IMR-90 (cell line): ENCODE results near the gene ASCL5. TPM values are rescaled to one million over a fixed set of nuclear protein-coding genes. Genes with fewer than 3 reads are reported as not detected.
A peak's percentile ranks its signal among the peaks of the same experiment; 100 is the strongest.

Experiments
- ATAC-seq: fragments of 200-7000 bp; cut with Tn5 transposase; 2 replicates; pipeline ENCODE4 v1.9.1; 2020; ENCODE audit warnings: low read depth, mild to moderate bottlenecking, moderate library complexity
- BruUV-seq: library from RNA; stranded (reverse); fragments of 400-500 nt; replicated peaks from 2 replicates; lab custom pipeline; 2021; lab: Mats Ljungman, UMichigan
- CTCF ChIA-PET: fragments of 300-600 bp; formaldehyde crosslinking; extraction: SDS; loops from one replicate; lab custom pipeline; 2021; ENCODE audit warnings: antibody characterized with exemption; lab: Yijun Ruan, JAX
- POLR2A ChIA-PET: fragments of 300-600 bp; sonication (Branson Sonifier 250); formaldehyde crosslinking; loops from one replicate; lab custom pipeline; 2022; ENCODE audit warnings: antibody characterized with exemption; ENCODE audit not compliant: unreplicated experiment; lab: Charles Lee
- DNase-seq: peaks from one replicate; pipeline ENCODE4 v3.0.0; 2013
- H2AFZ ChIP-seq: replicated peaks from 2 replicates; pipeline ENCODE3; 2013; ENCODE audit warnings: low read length, mild to moderate bottlenecking; ENCODE audit not compliant: poor library complexity
- H2AK5ac ChIP-seq: 2 replicates; pipeline ENCODE4 v1.6.1; 2013; ENCODE audit warnings: low read depth, low read length, inconsistent platforms
- H2AK9ac ChIP-seq: replicated peaks from 2 replicates; pipeline ENCODE3; 2013; ENCODE audit warnings: mild to moderate bottlenecking, low read depth, low read length, moderate library complexity; ENCODE audit not compliant: poor library complexity
- H2BK120ac ChIP-seq: 2 replicates; pipeline ENCODE4 v1.6.1; 2013; ENCODE audit warnings: low read depth, low read length, inconsistent platforms
- H2BK15ac ChIP-seq: 3 replicates; pipeline ENCODE4 v1.6.1; 2013; ENCODE audit warnings: low read depth, low read length, inconsistent platforms
- H2BK20ac ChIP-seq: 2 replicates; pipeline ENCODE4 v1.6.1; 2013; ENCODE audit warnings: low read depth, mild to moderate bottlenecking, inconsistent platforms, low read length, moderate library complexity
- H2BK5ac ChIP-seq: 2 replicates; pipeline ENCODE4 v1.6.1; 2013; ENCODE audit warnings: mild to moderate bottlenecking, low read depth, low read length, inconsistent platforms; ENCODE audit not compliant: poor library complexity, severe bottlenecking
- H3K14ac ChIP-seq: replicated peaks from 2 replicates; pipeline ENCODE4 v1.6.1; 2013; ENCODE audit warnings: low read depth, low read length, inconsistent platforms
- H3K18ac ChIP-seq: 2 replicates; pipeline ENCODE4 v1.6.1; 2013; ENCODE audit warnings: low read depth, low read length, control low read depth
- H3K23ac ChIP-seq: 2 replicates; pipeline ENCODE4 v1.6.1; 2013; ENCODE audit warnings: low read depth, low read length, inconsistent platforms
- H3K27ac ChIP-seq: 2 replicates; pipeline ENCODE4 v1.5.1; 2013; ENCODE audit warnings: mild to moderate bottlenecking, control low read depth, low read length; ENCODE audit not compliant: insufficient read depth
- H3K27me3 ChIP-seq: 2 replicates; pipeline ENCODE4 v1.6.1; 2013; ENCODE audit warnings: low read length; ENCODE audit not compliant: control insufficient read depth, insufficient read depth
- H3K36me3 ChIP-seq: 2 replicates; pipeline ENCODE4 v1.6.1; 2013; ENCODE audit warnings: low read length, mixed read lengths; ENCODE audit not compliant: control insufficient read depth, insufficient read depth
- H3K4ac ChIP-seq: 2 replicates; pipeline ENCODE4 v1.6.1; 2013; ENCODE audit warnings: low read depth, low read length, inconsistent platforms
- H3K4me1 ChIP-seq: 2 replicates; pipeline ENCODE4 v1.6.1; 2013; ENCODE audit warnings: low read length, mixed read lengths; ENCODE audit not compliant: control insufficient read depth, insufficient read depth
- H3K4me2 ChIP-seq: 2 replicates; pipeline ENCODE4 v1.6.1; 2013; ENCODE audit warnings: low read depth, mild to moderate bottlenecking, control low read depth, low read length, moderate library complexity
- H3K4me3 ChIP-seq: 2 replicates; pipeline ENCODE4 v1.5.1; 2013; ENCODE audit warnings: low read depth, mild to moderate bottlenecking, control low read depth, low read length, moderate library complexity; ENCODE audit not compliant: insufficient read depth
- H3K56ac ChIP-seq: 2 replicates; pipeline ENCODE4 v1.6.1; 2013; ENCODE audit warnings: low read length, inconsistent platforms; ENCODE audit not compliant: insufficient read depth; ENCODE audit errors: extremely low read depth
- H3K79me1 ChIP-seq, 2 experiments: 2 replicates each; pipeline ENCODE4 v1.6.1; 2013; ENCODE audit warnings: low read length in 2 of 2, inconsistent platforms in 1 of 2, low read depth in 1 of 2
- H3K9ac ChIP-seq: 2 replicates; pipeline ENCODE4 v1.6.1; 2013; ENCODE audit warnings: low read depth, low read length, control low read depth
- H3K9me1 ChIP-seq: 2 replicates; pipeline ENCODE4 v1.6.1; 2013; ENCODE audit warnings: low read length, inconsistent platforms; ENCODE audit not compliant: insufficient read depth
- H3K9me3 ChIP-seq: 2 replicates; pipeline ENCODE4 v1.6.1; 2013; ENCODE audit warnings: low read length; ENCODE audit not compliant: control insufficient read depth, insufficient read depth
- H4K20me1 ChIP-seq: 2 replicates; pipeline ENCODE4 v1.6.1; 2013; ENCODE audit warnings: low read length, inconsistent platforms; ENCODE audit not compliant: insufficient read depth
- H4K5ac ChIP-seq: 2 replicates; pipeline ENCODE4 v1.6.1; 2013; ENCODE audit warnings: mild to moderate bottlenecking, low read depth, low read length, control low read depth
- H4K8ac ChIP-seq, 2 experiments: 2 replicates each; pipeline ENCODE4 v1.6.1; 2013; ENCODE audit warnings: low read depth in 2 of 2, low read length in 2 of 2, control low read depth in 1 of 2, inconsistent platforms in 1 of 2
- H4K91ac ChIP-seq: 2 replicates; pipeline ENCODE4 v1.6.1; 2013; ENCODE audit warnings: low read depth, low read length, inconsistent platforms; ENCODE audit not compliant: insufficient read depth
- BHLHE40 ChIP-seq: fragments of 150-350 bp; IDR thresholded peaks from 2 replicates; pipeline ENCODE4 v1.6.1; 2016; ENCODE audit warnings: mild to moderate bottlenecking, low read depth, low read length
- CEBPB ChIP-seq: IDR thresholded peaks from 2 replicates; pipeline ENCODE4 v1.6.1; 2012; ENCODE audit warnings: low read depth, low read length, improper control_type of control experiment
- FOS ChIP-seq: fragments of 150-350 bp; IDR thresholded peaks from 2 replicates; pipeline ENCODE4 v1.6.1; 2016; ENCODE audit warnings: low read depth, low read length
- MAFK ChIP-seq: IDR thresholded peaks from 2 replicates; pipeline ENCODE4 v1.6.1; 2012; ENCODE audit warnings: low read depth, low read length, improper control_type of control experiment
- MAZ ChIP-seq: IDR thresholded peaks from 2 replicates; pipeline ENCODE4 v1.6.1; 2012; ENCODE audit warnings: low read depth, mild to moderate bottlenecking, low read length, improper control_type of control experiment, moderate library complexity, borderline replicate concordance
- MXI1 ChIP-seq: IDR thresholded peaks from 2 replicates; pipeline ENCODE4 v1.6.1; 2012; ENCODE audit warnings: low read depth, mild to moderate bottlenecking, low read length, moderate library complexity, borderline replicate concordance
- NFE2L2 ChIP-seq: fragments of 150-350 bp; IDR thresholded peaks from 2 replicates; pipeline ENCODE4 v1.6.1; 2016; ENCODE audit warnings: low read depth, mild to moderate bottlenecking, low read length
- POLR2A ChIP-seq: IDR thresholded peaks from 2 replicates; pipeline ENCODE4 v1.6.1; 2012; ENCODE audit warnings: mild to moderate bottlenecking, low read depth, low read length
- RAD21 ChIP-seq: IDR thresholded peaks from 2 replicates; pipeline ENCODE4 v1.6.1; 2012; ENCODE audit warnings: low read length, improper control_type of control experiment
- RCOR1 ChIP-seq: IDR thresholded peaks from 2 replicates; pipeline ENCODE4 v1.6.1; 2012; ENCODE audit warnings: mild to moderate bottlenecking, low read length, improper control_type of control experiment; ENCODE audit not compliant: insufficient replicate concordance
- RFX5 ChIP-seq: IDR thresholded peaks from 2 replicates; pipeline ENCODE4 v1.8.0; 2012; ENCODE audit warnings: low read depth, mild to moderate bottlenecking, low read length, moderate library complexity
- SMC3 ChIP-seq: fragments of 150-350 bp; IDR thresholded peaks from 2 replicates; pipeline ENCODE4 v1.6.1; 2016; ENCODE audit warnings: low read depth, mild to moderate bottlenecking, antibody characterized with exemption, low read length, moderate library complexity
- WGBS, 2 experiments: methylation state at CpG; one replicate each; pipeline versions ENCODE4 v1.1.5 to v1.1.7; 2013; ENCODE audit warnings: missing lambda C conversion rate in 2 of 2; ENCODE audit not compliant: insufficient read length in 1 of 2; ENCODE audit errors: extremely low coverage in 2 of 2; 5-methylcytosine and 5-hydroxymethylcytosine counted together
- dilution Hi-C: fragments of 300-500 bp; cut with HindIII; formaldehyde crosslinking; loops from one replicate; pipeline ENCODE4 v1.14.3; 2018; ENCODE audit warnings: low sequenced_read_pairs; ENCODE audit not compliant: unreplicated experiment
- in situ Hi-C: fragments of 300-500 bp; cut with MboI; formaldehyde crosslinking; loops from 3 replicates; pipeline ENCODE4 v1.14.3; 2019; ENCODE audit warnings: low sequenced_read_pairs, inconsistent platforms, mixed read lengths
- intact Hi-C: fragments of 100-400 bp; cut with micrococcal nuclease; formaldehyde crosslinking; loops from 2 replicates; pipeline ENCODE4 v1.10.0; 2022
- polyA plus RNA-seq, 3 experiments: library from polyadenylated mRNA; depleted of rRNA; stranded (reverse); fragments of >200 nt; gene quantifications; 2 replicates each; pipeline ENCODE4 v1.2.3, GENCODE V29; 2012; ENCODE audit warnings: low replicate concordance in 1 of 3
- total RNA-seq: library from RNA; depleted of rRNA; stranded (reverse); fragments of >200 nt; gene quantifications from 2 replicates; pipeline ENCODE4 v1.2.3, GENCODE V29; 2012
- TF ChIP-seq, protein P1 (sequence below): conservative IDR thresholded peaks from 2 replicates; pipeline ENCODE4 v1.5.1; 2012; ENCODE audit warnings: mild to moderate bottlenecking, low read depth, low read length, improper control_type of control experiment
- TF ChIP-seq, protein P2 (sequence below): fragments of 150-350 bp; IDR thresholded peaks from 2 replicates; pipeline ENCODE4 v1.6.1; 2016; ENCODE audit warnings: low read depth, mild to moderate bottlenecking, low read length, moderate library complexity, borderline replicate concordance
- TF ChIP-seq, protein P3 (sequence below): fragments of 150-350 bp; IDR thresholded peaks from 2 replicates; pipeline ENCODE4 v1.6.1; 2017; ENCODE audit warnings: mild to moderate bottlenecking, antibody characterized with exemption, low read length, low read depth

The ASCL5 gene
- total and polyA plus RNA-seq, 2 of the 4 experiments (the other 2 are of a cell fraction), result not detected

DNA sequence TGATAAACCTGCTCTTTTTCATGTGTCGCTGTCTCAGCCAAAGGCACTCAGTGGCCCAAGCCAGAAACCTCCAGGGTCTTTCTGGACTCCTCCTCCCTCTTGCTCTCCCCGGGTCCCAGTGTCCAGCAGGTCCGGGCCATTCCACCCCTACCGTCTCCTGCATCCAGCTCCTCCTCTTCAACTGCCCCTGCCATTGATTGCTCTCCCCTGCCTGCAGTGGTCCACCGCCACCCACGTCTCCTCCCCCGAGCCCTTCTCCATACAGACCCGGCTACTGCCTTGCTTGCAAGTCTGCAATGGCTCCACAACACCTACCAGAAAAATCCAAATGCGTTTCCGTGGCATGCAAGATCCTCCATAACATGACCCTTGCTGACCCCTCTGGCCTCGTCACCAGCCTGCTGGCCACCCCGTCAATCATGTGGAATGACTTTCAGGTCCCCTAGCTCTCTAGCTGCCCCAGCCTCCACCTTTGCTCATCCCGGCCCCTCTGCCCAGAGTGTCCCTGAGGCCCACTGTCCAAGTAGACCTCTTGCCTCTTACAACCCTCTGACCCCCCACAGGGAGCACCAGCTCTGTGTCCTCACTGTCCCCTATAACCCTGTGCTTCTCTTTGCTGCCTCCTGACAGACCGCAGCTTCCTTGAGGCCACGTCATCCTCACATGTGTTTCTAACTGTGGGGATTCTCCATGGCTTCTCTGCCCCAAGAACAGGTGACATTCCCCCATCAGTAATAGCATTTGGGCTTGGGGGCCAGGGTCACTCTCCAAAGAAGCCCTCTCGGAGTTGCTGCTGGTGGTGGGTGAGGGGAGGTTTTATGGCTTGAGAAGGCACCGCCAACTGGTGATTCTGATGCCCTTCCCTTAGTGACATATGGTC is 29.8 kb downstream of the ASCL5 start:
- CTCF ChIA-PET, result no interaction called here
- TF ChIP-seq MAFK (no peak), MXI1 (no peak), RFX5 (no peak), RCOR1 (no peak), FOS (no peak), RAD21 (no peak), NFE2L2 (no peak), MAZ (no peak), SMC3 (no peak), CEBPB (no peak), BHLHE40 (no peak), POLR2A (no peak)
- TF ChIP-seq, protein P1, sequence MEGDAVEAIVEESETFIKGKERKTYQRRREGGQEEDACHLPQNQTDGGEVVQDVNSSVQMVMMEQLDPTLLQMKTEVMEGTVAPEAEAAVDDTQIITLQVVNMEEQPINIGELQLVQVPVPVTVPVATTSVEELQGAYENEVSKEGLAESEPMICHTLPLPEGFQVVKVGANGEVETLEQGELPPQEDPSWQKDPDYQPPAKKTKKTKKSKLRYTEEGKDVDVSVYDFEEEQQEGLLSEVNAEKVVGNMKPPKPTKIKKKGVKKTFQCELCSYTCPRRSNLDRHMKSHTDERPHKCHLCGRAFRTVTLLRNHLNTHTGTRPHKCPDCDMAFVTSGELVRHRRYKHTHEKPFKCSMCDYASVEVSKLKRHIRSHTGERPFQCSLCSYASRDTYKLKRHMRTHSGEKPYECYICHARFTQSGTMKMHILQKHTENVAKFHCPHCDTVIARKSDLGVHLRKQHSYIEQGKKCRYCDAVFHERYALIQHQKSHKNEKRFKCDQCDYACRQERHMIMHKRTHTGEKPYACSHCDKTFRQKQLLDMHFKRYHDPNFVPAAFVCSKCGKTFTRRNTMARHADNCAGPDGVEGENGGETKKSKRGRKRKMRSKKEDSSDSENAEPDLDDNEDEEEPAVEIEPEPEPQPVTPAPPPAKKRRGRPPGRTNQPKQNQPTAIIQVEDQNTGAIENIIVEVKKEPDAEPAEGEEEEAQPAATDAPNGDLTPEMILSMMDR, result no peak
- TF ChIP-seq, protein P2, sequence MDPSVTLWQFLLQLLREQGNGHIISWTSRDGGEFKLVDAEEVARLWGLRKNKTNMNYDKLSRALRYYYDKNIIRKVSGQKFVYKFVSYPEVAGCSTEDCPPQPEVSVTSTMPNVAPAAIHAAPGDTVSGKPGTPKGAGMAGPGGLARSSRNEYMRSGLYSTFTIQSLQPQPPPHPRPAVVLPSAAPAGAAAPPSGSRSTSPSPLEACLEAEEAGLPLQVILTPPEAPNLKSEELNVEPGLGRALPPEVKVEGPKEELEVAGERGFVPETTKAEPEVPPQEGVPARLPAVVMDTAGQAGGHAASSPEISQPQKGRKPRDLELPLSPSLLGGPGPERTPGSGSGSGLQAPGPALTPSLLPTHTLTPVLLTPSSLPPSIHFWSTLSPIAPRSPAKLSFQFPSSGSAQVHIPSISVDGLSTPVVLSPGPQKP, result no peak
- TF ChIP-seq, protein P3, sequence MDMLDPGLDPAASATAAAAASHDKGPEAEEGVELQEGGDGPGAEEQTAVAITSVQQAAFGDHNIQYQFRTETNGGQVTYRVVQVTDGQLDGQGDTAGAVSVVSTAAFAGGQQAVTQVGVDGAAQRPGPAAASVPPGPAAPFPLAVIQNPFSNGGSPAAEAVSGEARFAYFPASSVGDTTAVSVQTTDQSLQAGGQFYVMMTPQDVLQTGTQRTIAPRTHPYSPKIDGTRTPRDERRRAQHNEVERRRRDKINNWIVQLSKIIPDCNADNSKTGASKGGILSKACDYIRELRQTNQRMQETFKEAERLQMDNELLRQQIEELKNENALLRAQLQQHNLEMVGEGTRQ, result no peak

More for the DNA sequence above, 29.8 kb downstream of the ASCL5 start:
- H3K56ac ChIP-seq, result no peak overlapping the region
- 32% methylated on average over 13 of the region's 17 CpGs; no CpG with 5 or more reads in 1 of the 2 experiments for WGBS, 2 experiments
- DNase-seq, result no peak
- dilution Hi-C loops (no loop called here), intact Hi-C loops (no loop called here), in situ Hi-C loops (no loop called here)
- H3K4ac ChIP-seq, result no peak overlapping the region
- peaks cover 78% of the 10 kb centered on the region for H3K27me3 ChIP-seq
- H3K79me1 ChIP-seq, result no peaks in the 10 kb centered on the region
- H3K23ac ChIP-seq, result no peak overlapping the region
- H4K91ac ChIP-seq, result no peak overlapping the region
- no peak overlapping the region for H3K9ac ChIP-seq
- H3K27ac ChIP-seq, result no peak overlapping the region
- no peak overlapping the region for H2BK20ac ChIP-seq
- BruUV-seq, result no TSS peak
- no peaks in the 10 kb centered on the region for H3K9me1 ChIP-seq
- no peak overlapping the region for H2AK9ac ChIP-seq
- H3K9me3 ChIP-seq, result no peaks in the 10 kb centered on the region
- POLR2A ChIA-PET, result no interaction called here
- H2AFZ ChIP-seq, result peak overlapping the region; percentile 49
- no peaks in the 10 kb centered on the region for H4K20me1 ChIP-seq
- ATAC-seq, result no peak
- no peak overlapping the region for H3K4me3 ChIP-seq
- no peak overlapping the region for H3K14ac ChIP-seq
- H2AK5ac ChIP-seq, result no peak overlapping the region
- H3K4me2 ChIP-seq, result no peak overlapping the region
- no peak overlapping the region for H4K8ac ChIP-seq
- no peak overlapping the region for H3K18ac ChIP-seq
- H2BK15ac ChIP-seq, result no peak overlapping the region
- H4K5ac ChIP-seq, result no peak overlapping the region
- no peaks in the 10 kb centered on the region for H3K4me1 ChIP-seq
- no peak overlapping the region for H2BK5ac ChIP-seq
- H2BK120ac ChIP-seq, result no peak overlapping the region
- H3K36me3 ChIP-seq, result no peaks in the 10 kb centered on the region
